HEK293 (cell line): ENCODE measurements around the gene RTRAF.

ENCODE experiments used
- CTCF ChIA-PET: fragments of 350-600 bp; formaldehyde crosslinking; extraction: SDS; loops from one replicate; lab custom pipeline; 2021; ENCODE audit warnings: antibody characterized with exemption; lab: Yijun Ruan, JAX
- POLR2A ChIA-PET: fragments of 300-600 bp; formaldehyde crosslinking; extraction: SDS; loops from one replicate; lab custom pipeline; 2020; ENCODE audit warnings: antibody characterized with exemption, inconsistent platforms; lab: Yijun Ruan, JAX
- H3K27ac ChIP-seq: fragments of 200-500 bp; sonication (Bioruptor generic); 2 replicates; pipeline ENCODE4 v1.5.1; 2014; ENCODE audit warnings: low read depth, low read length, control low read depth, inconsistent platforms; ENCODE audit errors: extremely low read depth
- H3K36me3 ChIP-seq, 2 experiments: fragments of 200-500 bp in 1 of 2; sonication (Bioruptor generic) in 1 of 2; 1 replicate in 1 of 2; 2 replicates in 1 of 2; pipeline ENCODE4 v1.5.1; 2014 to 2017; ENCODE audit warnings: inconsistent platforms in 2 of 2, low read length in 2 of 2; ENCODE audit not compliant: control insufficient read depth in 2 of 2, insufficient read depth in 1 of 2
- H3K4me1 ChIP-seq: fragments of 200-500 bp; sonication (Bioruptor generic); 2 replicates; pipeline ENCODE4 v1.5.1; 2014; ENCODE audit warnings: mild to moderate bottlenecking, low read length, inconsistent platforms; ENCODE audit not compliant: control insufficient read depth, insufficient read depth
- H3K4me3 ChIP-seq: 2 replicates; pipeline ENCODE4 v1.5.1; 2011; ENCODE audit warnings: low read depth, mild to moderate bottlenecking, control low read depth, low read length, moderate library complexity
- H3K9me3 ChIP-seq: fragments of 200-500 bp; sonication (Bioruptor generic); 2 replicates; pipeline ENCODE4 v1.5.1; 2014; ENCODE audit warnings: low read depth, low read length, inconsistent platforms; ENCODE audit not compliant: control insufficient read depth, insufficient read depth
- BCL11A ChIP-seq: fragments of 450-650 bp; formaldehyde crosslinking; IDR thresholded peaks from 2 replicates; pipeline ENCODE4 v1.5.1; 2016; ENCODE audit warnings: low read depth, missing biosample characterization, missing genetic modification characterization
- FEZF1 ChIP-seq: fragments of 450-650 bp; formaldehyde crosslinking; IDR thresholded peaks from 2 replicates; pipeline ENCODE4 v1.5.1; 2016; ENCODE audit warnings: missing biosample characterization, missing genetic modification characterization
- GLIS1 ChIP-seq: fragments of 450-650 bp; formaldehyde crosslinking; IDR thresholded peaks from 2 replicates; pipeline ENCODE4 v1.5.1; 2016; ENCODE audit warnings: missing biosample characterization, missing genetic modification characterization
- HOXA7 ChIP-seq: sonication (generic); formaldehyde crosslinking; IDR thresholded peaks from 2 replicates; pipeline ENCODE4 v1.8.1; 2022; ENCODE audit warnings: missing genetic modification reagents, borderline replicate concordance
- HOXD13 ChIP-seq: sonication (generic); formaldehyde crosslinking; IDR thresholded peaks from 2 replicates; pipeline ENCODE4 v1.8.0; 2022; ENCODE audit warnings: missing genetic modification reagents, borderline replicate concordance
- KLF1 ChIP-seq: fragments of 450-650 bp; formaldehyde crosslinking; IDR thresholded peaks from 2 replicates; pipeline ENCODE4 v1.5.1; 2016; ENCODE audit warnings: missing biosample characterization, missing genetic modification characterization
- MZF1 ChIP-seq: fragments of 450-650 bp; formaldehyde crosslinking; IDR thresholded peaks from 2 replicates; pipeline ENCODE4 v1.5.1; 2017; ENCODE audit warnings: missing biosample characterization, missing genetic modification characterization, borderline replicate concordance
- REPIN1 ChIP-seq: fragments of 450-650 bp; formaldehyde crosslinking; IDR thresholded peaks from 2 replicates; pipeline ENCODE4 v1.5.1; 2017; ENCODE audit warnings: missing biosample characterization, missing genetic modification characterization, low read depth
- SETDB1 ChIP-seq: IDR thresholded peaks from one replicate; pipeline ENCODE4 v1.6.1; 2017; ENCODE audit warnings: mild to moderate bottlenecking, low read length, moderate library complexity, mixed read lengths; ENCODE audit not compliant: insufficient read length
- SP2 ChIP-seq: fragments of 450-650 bp; formaldehyde crosslinking; IDR thresholded peaks from 2 replicates; pipeline ENCODE4 v1.5.1; 2016; ENCODE audit warnings: missing biosample characterization, missing genetic modification characterization
- WT1 ChIP-seq: fragments of 450-650 bp; formaldehyde crosslinking; IDR thresholded peaks from 2 replicates; pipeline ENCODE4 v1.5.1; 2016; ENCODE audit warnings: missing biosample characterization, missing genetic modification characterization
- YY1 ChIP-seq: fragments of 450-650 bp; formaldehyde crosslinking; IDR thresholded peaks from 2 replicates; pipeline ENCODE4 v1.5.1; 2018; ENCODE audit warnings: missing biosample characterization, missing genetic modification characterization
- ZBTB49 ChIP-seq: fragments of 450-650 bp; formaldehyde crosslinking; IDR thresholded peaks from 2 replicates; pipeline ENCODE4 v1.5.1; 2016; ENCODE audit warnings: missing biosample characterization, missing genetic modification characterization, low read depth
- ZFP69B ChIP-seq: fragments of 450-650 bp; formaldehyde crosslinking; IDR thresholded peaks from 2 replicates; pipeline ENCODE4 v1.5.1; 2016; ENCODE audit warnings: missing biosample characterization, missing genetic modification characterization
- ZNF18 ChIP-seq: fragments of 450-650 bp; formaldehyde crosslinking; IDR thresholded peaks from 2 replicates; pipeline ENCODE4 v1.5.1; 2016; ENCODE audit warnings: missing biosample characterization, missing genetic modification characterization
- ZNF248 ChIP-seq: fragments of 450-650 bp; formaldehyde crosslinking; IDR thresholded peaks from 2 replicates; pipeline ENCODE4 v1.5.1; 2017; ENCODE audit warnings: missing biosample characterization, missing genetic modification characterization
- ZNF266 ChIP-seq: fragments of 450-650 bp; formaldehyde crosslinking; IDR thresholded peaks from 2 replicates; pipeline ENCODE4 v1.5.1; 2016; ENCODE audit warnings: missing biosample characterization, missing genetic modification characterization, low read depth
- ZNF768 ChIP-seq: fragments of 450-650 bp; formaldehyde crosslinking; IDR thresholded peaks from 2 replicates; pipeline ENCODE4 v1.5.1; 2018; ENCODE audit warnings: missing biosample characterization, mild to moderate bottlenecking, missing genetic modification characterization
- TF ChIP-seq, protein P1 (sequence below): fragments of 450-650 bp; formaldehyde crosslinking; IDR thresholded peaks from 2 replicates; pipeline ENCODE4 v1.5.1; 2016; ENCODE audit warnings: missing biosample characterization, missing genetic modification characterization
- TF ChIP-seq, protein P2 (sequence below): fragments of 450-650 bp; formaldehyde crosslinking; IDR thresholded peaks from 2 replicates; pipeline ENCODE4 v1.5.1; 2016; ENCODE audit warnings: missing biosample characterization, missing genetic modification characterization

Gene RTRAF

DNA sequence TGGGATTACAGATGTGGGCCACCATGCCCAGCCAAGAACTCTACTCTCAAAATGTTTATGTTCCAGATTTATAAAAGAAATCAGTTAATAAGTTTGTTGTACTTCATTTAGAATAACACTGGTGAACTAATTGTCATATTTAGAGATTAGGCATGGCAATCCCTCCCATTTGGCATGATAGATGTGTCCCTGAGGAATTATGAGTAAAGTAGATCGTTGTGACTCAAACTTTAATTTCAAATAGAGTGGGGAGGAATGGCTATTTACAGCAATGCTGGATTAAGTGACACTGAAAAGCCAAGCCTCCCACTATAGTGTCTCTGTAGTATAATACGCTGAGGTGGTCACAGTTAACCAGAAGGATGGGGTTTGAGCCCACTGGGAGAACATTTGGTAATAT, 39.3 kb upstream of the RTRAF start:
- CTCF ChIA-PET, result no interaction called here
- no peaks in the 10 kb centered on the region for H3K4me1 ChIP-seq
- POLR2A ChIA-PET, result no interaction called here
- TF ChIP-seq ZNF248 (tag by site-specific recombination) (no peak), WT1 (tag by site-specific recombination) (0 out of 2 replicates have a peak, but pooled peaks have one; percentile 13)
- TF ChIP-seq, protein P1, sequence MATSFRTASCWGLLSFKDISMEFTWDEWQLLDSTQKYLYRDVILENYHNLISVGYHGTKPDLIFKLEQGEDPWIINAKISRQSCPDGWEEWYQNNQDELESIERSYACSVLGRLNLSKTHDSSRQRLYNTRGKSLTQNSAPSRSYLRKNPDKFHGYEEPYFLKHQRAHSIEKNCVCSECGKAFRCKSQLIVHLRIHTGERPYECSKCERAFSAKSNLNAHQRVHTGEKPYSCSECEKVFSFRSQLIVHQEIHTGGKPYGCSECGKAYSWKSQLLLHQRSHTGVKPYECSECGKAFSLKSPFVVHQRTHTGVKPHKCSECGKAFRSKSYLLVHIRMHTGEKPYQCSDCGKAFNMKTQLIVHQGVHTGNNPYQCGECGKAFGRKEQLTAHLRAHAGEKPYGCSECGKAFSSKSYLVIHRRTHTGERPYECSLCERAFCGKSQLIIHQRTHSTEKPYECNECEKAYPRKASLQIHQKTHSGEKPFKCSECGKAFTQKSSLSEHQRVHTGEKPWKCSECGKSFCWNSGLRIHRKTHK (tag by site-specific recombination), result no peak
- H3K36me3 ChIP-seq, result no peaks in the 10 kb centered on the region
- H3K4me3 ChIP-seq, result no peak overlapping the region
- no peaks in the 10 kb centered on the region for H3K9me3 ChIP-seq
- no peak overlapping the region for H3K27ac ChIP-seq

DNA sequence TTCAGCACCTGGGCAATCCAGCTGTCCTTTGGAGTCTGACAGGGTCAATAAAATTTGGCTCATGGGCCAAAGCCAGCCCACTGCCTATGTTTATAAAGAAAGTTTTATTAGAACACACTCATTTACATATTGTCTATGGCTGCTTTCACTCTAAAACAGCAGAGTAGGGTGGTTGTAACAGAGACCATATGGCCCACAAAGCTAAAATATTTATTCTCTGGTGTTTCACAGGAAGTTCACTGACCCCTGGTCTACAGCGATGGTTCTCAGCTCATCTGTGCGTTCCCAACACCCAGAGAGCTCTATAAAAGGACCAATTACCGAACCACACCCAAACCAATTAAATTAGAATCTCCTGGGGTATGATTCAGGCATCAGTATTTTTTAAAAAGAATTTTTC, 37.7 kb upstream of the RTRAF start:
- H3K9me3 ChIP-seq, result no peaks in the 10 kb centered on the region
- ChIA-PET CTCF (interaction anchor here (0.8 kb wide), 1 partner anchor 27 kb away, joined by 3 read pairs; no protein-coding TSS in a partner anchor), POLR2A (no interaction called here)
- H3K4me3 ChIP-seq, result no peak overlapping the region
- no peaks in the 10 kb centered on the region for H3K36me3 ChIP-seq
- no peaks in the 10 kb centered on the region for H3K4me1 ChIP-seq
- no peak overlapping the region for H3K27ac ChIP-seq
- TF ChIP-seq BCL11A (tag by site-specific recombination) (no peak), ZNF768 (no peak), HOXD13 (CRISPR knock-in tag) (no peak), REPIN1 (tag by site-specific recombination) (no peak), ZBTB49 (tag by site-specific recombination) (no peak), ZFP69B (tag by site-specific recombination) (no peak), ZNF18 (tag by site-specific recombination) (no peak), MZF1 (tag by site-specific recombination) (no peak), ZNF266 (tag by site-specific recombination) (no peak), SP2 (tag by site-specific recombination) (no peak), SETDB1 (no peak), KLF1 (no peak), FEZF1 (tag by site-specific recombination) (no peak), YY1 (no peak), GLIS1 (no peak), HOXA7 (no peak)
- TF ChIP-seq, protein P2, sequence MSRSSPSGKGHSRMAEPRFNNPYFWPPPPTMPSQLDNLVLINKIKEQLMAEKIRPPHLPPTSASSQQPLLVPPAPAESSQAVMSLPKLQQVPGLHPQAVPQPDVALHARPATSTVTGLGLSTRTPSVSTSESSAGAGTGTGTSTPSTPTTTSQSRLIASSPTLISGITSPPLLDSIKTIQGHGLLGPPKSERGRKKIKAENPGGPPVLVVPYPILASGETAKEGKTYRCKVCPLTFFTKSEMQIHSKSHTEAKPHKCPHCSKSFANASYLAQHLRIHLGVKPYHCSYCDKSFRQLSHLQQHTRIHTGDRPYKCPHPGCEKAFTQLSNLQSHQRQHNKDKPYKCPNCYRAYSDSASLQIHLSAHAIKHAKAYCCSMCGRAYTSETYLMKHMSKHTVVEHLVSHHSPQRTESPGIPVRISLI, result no peak
